Calu3 (cell line): ENCODE results near the gene PEAK1. TPM values are rescaled to one million over a fixed set of nuclear protein-coding genes. Genes with fewer than 3 reads are reported as not detected.
"Not testable (repeated sequence)": the region's sequence is repeated elsewhere in the genome, so short reads cannot be mapped to it uniquely, and the experiment has no call there.

ENCODE experiments used
- BruUV-seq: library from RNA; stranded (reverse); fragments of 400-500 nt; replicated peaks from 2 replicates; lab custom pipeline; 2021; lab: Mats Ljungman, UMichigan
- CTCF ChIA-PET: fragments of 300-600 bp; sonication (Branson Sonifier 250); formaldehyde crosslinking; loops from one replicate; lab custom pipeline; 2022; ENCODE audit warnings: antibody characterized with exemption; lab: Charles Lee
- DNase-seq: peaks from one replicate; pipeline ENCODE4 v3.0.0; 2022
- H3K27ac Mint-ChIP-seq: one replicate; pipeline ENCODE4 v1.8.0; 2022; ENCODE audit warnings: mixed read lengths; ENCODE audit not compliant: unreplicated experiment
- H3K27me3 Mint-ChIP-seq: one replicate; pipeline ENCODE4 v1.8.0; 2022; ENCODE audit warnings: mixed read lengths; ENCODE audit not compliant: unreplicated experiment
- H3K36me3 Mint-ChIP-seq: one replicate; pipeline ENCODE4 v1.8.0; 2022; ENCODE audit warnings: mild to moderate bottlenecking, moderate library complexity, mixed read lengths; ENCODE audit not compliant: insufficient read depth, unreplicated experiment
- H3K4me1 Mint-ChIP-seq: one replicate; pipeline ENCODE4 v1.8.0; 2022; ENCODE audit warnings: mild to moderate bottlenecking, low read depth, mixed read lengths; ENCODE audit not compliant: unreplicated experiment
- H3K4me3 Mint-ChIP-seq: one replicate; pipeline ENCODE4 v1.8.0; 2022; ENCODE audit warnings: mild to moderate bottlenecking, low read depth, moderate library complexity, mixed read lengths; ENCODE audit not compliant: unreplicated experiment
- H3K9me3 Mint-ChIP-seq: one replicate; pipeline ENCODE4 v1.8.0; 2022; ENCODE audit warnings: low read depth, mixed read lengths; ENCODE audit not compliant: unreplicated experiment
- CTCF ChIP-seq: fragments of 200-600 bp; IDR thresholded peaks from one replicate; pipeline ENCODE4 v1.8.0; 2022; ENCODE audit warnings: antibody characterized with exemption; ENCODE audit not compliant: unreplicated experiment
- intact Hi-C: fragments of 100-400 bp; cut with micrococcal nuclease; formaldehyde crosslinking; loops from one replicate; pipeline ENCODE4 v1.10.0; 2022; ENCODE audit not compliant: unreplicated experiment
- total RNA-seq: library from RNA; stranded (reverse); gene quantifications from 2 replicates; pipeline ENCODE4 v1.2.3, GENCODE V29; 2022

Gene PEAK1
- total RNA-seq, 1 experiment from 2014 or later, result 54.3 TPM

- H3K27ac Mint-ChIP-seq, result no peak overlapping the region
- H3K4me3 Mint-ChIP-seq, result no peak overlapping the region
- BruUV-seq, result no TSS peak
- no peaks in the 10 kb centered on the region for H3K9me3 Mint-ChIP-seq
- H3K36me3 Mint-ChIP-seq, result peaks cover 5% of the 10 kb centered on the region
- no peak for TF ChIP-seq CTCF
- peaks cover 20% of the 10 kb centered on the region for H3K4me1 Mint-ChIP-seq
- no peaks in the 10 kb centered on the region for H3K27me3 Mint-ChIP-seq
- CTCF ChIA-PET, result interaction anchor here (0.7 kb wide), 1 partner anchor 75 kb away, joined by 4 read pairs; no protein-coding TSS in a partner anchor
- intact Hi-C loops, result no loop called here
- DNase-seq, result no peak
These were observed 6.8 kb downstream of the PEAK1 start for GRCh38 chr15:77412972-77413698.

GRCh38 chr15:77411619-77411976 is 8.3 kb downstream of the PEAK1 start:
- intact Hi-C loops, result no loop called here
- H3K36me3 Mint-ChIP-seq, result no peaks in the 10 kb centered on the region
- H3K27ac Mint-ChIP-seq, result no peak overlapping the region
- BruUV-seq, result no TSS peak
- H3K27me3 Mint-ChIP-seq, result no peaks in the 10 kb centered on the region
- CTCF ChIA-PET, result interaction anchor here (1.2 kb wide), 1 partner anchor 28 kb away, joined by 4 read pairs; no protein-coding TSS in a partner anchor
- no peak overlapping the region for H3K4me3 Mint-ChIP-seq
- TF ChIP-seq CTCF, result no peak
- H3K4me1 Mint-ChIP-seq, result peaks cover 20% of the 10 kb centered on the region
- DNase-seq, result no peak
- H3K9me3 Mint-ChIP-seq, result peaks cover 7% of the 10 kb centered on the region

GRCh38 chr15:77410701-77411618 is 8.9 kb downstream of the PEAK1 start:
- peaks cover 25% of the 10 kb centered on the region for H3K4me1 Mint-ChIP-seq
- BruUV-seq, result no TSS peak
- intact Hi-C loops, result no loop called here
- H3K9me3 Mint-ChIP-seq, result peaks cover 9% of the 10 kb centered on the region
- no peak for TF ChIP-seq CTCF
- DNase-seq, result no peak
- no peaks in the 10 kb centered on the region for H3K27me3 Mint-ChIP-seq
- no peak overlapping the region for H3K27ac Mint-ChIP-seq
- no peak overlapping the region for H3K4me3 Mint-ChIP-seq
- no peaks in the 10 kb centered on the region for H3K36me3 Mint-ChIP-seq
- CTCF ChIA-PET, result interaction anchor here (1.2 kb wide), 1 partner anchor 27 kb away, joined by 4 read pairs; no protein-coding TSS in a partner anchor

GRCh38 chr15:77410157-77410500 is 9.8 kb downstream of the PEAK1 start:
- H3K9me3 Mint-ChIP-seq, H3K4me3 Mint-ChIP-seq: not testable (repeated sequence)

More at GRCh38 chr15:77410157-77410500, 9.8 kb downstream of the PEAK1 start:
- CTCF ChIA-PET, result interaction anchor here (0.7 to 0.8 kb wide), 2 partner anchors 99 to 134 kb away, joined by 3 read pairs; no protein-coding TSS in a partner anchor
- intact Hi-C loops, H3K27me3 Mint-ChIP-seq, DNase-seq, BruUV-seq, H3K36me3 Mint-ChIP-seq, H3K27ac Mint-ChIP-seq: not testable (repeated sequence)
- peaks cover 29% of the 10 kb centered on the region for H3K4me1 Mint-ChIP-seq
